ENCODE data around the gene PDCL2. TPM values are rescaled to one million over a fixed set of nuclear protein-coding genes. Genes with fewer than 3 reads are reported as not detected.
"Not testable (repeated sequence)": the region's sequence is repeated elsewhere in the genome, so short reads cannot be mapped to it uniquely, and the experiment has no call there.

Gene PDCL2
- total and polyA plus RNA-seq, 2 donors, result not detected

- no peak overlapping the region for H3K4me3 ChIP-seq (ENCODE audit: low read depth, low read length)
- no peaks in the 10 kb centered on the region for H3K4me1 ChIP-seq (ENCODE audit: insufficient read depth)
- 88% methylated on average over 3 of the region's 3 CpGs for WGBS
- H3K36me3 ChIP-seq (ENCODE audit: insufficient read depth), result no peaks in the 10 kb centered on the region
- H3K27ac ChIP-seq (ENCODE audit: low read depth), result no peak overlapping the region
- no peak for DNase-seq (ENCODE audit: extremely low spot score)
Observed at GRCh38 chr4:55612341-55612740, 20.3 kb upstream of the PDCL2 start.

- Histone ChIP-seq H3K27ac (ENCODE audit: low read depth) (no peak overlapping the region), H3K36me3 (ENCODE audit: insufficient read depth) (no peaks in the 10 kb centered on the region), H3K4me1 (ENCODE audit: insufficient read depth) (no peaks in the 10 kb centered on the region), H3K4me3 (ENCODE audit: low read depth, low read length) (no peak overlapping the region)
- 88% methylated on average over 3 of the region's 3 CpGs for WGBS
- DNase-seq (ENCODE audit: extremely low spot score), result no peak
Observed at GRCh38 chr4:55611358-55612059, 19.5 kb upstream of the PDCL2 start.

- Histone ChIP-seq H3K4me3 (ENCODE audit: low read depth, low read length) (no peak overlapping the region), H3K27ac (ENCODE audit: low read depth) (no peak overlapping the region), H3K36me3 (ENCODE audit: insufficient read depth) (no peaks in the 10 kb centered on the region), H3K4me1 (ENCODE audit: insufficient read depth) (no peaks in the 10 kb centered on the region)
- WGBS, result 88% methylated on average over 2 of the region's 2 CpGs
- no peak for DNase-seq (ENCODE audit: extremely low spot score)
Observed at GRCh38 chr4:55610381-55610780, 18.3 kb upstream of the PDCL2 start.

- WGBS, result 55% methylated on average over 6 of the region's 6 CpGs
- no peak overlapping the region for H3K27ac ChIP-seq (ENCODE audit: low read depth)
- no peaks in the 10 kb centered on the region for H3K36me3 ChIP-seq (ENCODE audit: insufficient read depth)
- no peaks in the 10 kb centered on the region for H3K4me1 ChIP-seq (ENCODE audit: insufficient read depth)
- no peak for DNase-seq (ENCODE audit: extremely low spot score)
- no peak overlapping the region for H3K4me3 ChIP-seq (ENCODE audit: low read depth, low read length)
Observed at GRCh38 chr4:55609393-55609866, 17.4 kb upstream of the PDCL2 start.

GRCh38 chr4:55608591-55608990 is 16.5 kb upstream of the PDCL2 start:
- Histone ChIP-seq H3K4me1 (ENCODE audit: insufficient read depth) (no peaks in the 10 kb centered on the region), H3K36me3 (ENCODE audit: insufficient read depth) (no peaks in the 10 kb centered on the region), H3K4me3 (ENCODE audit: low read depth, low read length) (no peak overlapping the region), H3K27ac (ENCODE audit: low read depth) (no peak overlapping the region)
- no peak for DNase-seq (ENCODE audit: extremely low spot score)
- WGBS, result 70% methylated on average over 1 of the region's 1 CpG

GRCh38 chr4:55604996-55605395 is 13.0 kb upstream of the PDCL2 start:
- WGBS, result 79% methylated on average over 7 of the region's 7 CpGs
- H3K4me1 ChIP-seq (ENCODE audit: insufficient read depth), result no peaks in the 10 kb centered on the region
- no peak for DNase-seq (ENCODE audit: extremely low spot score)
- H3K36me3 ChIP-seq (ENCODE audit: insufficient read depth), result no peaks in the 10 kb centered on the region
- no peak overlapping the region for H3K27ac ChIP-seq (ENCODE audit: low read depth)
- H3K4me3 ChIP-seq (ENCODE audit: low read depth, low read length), result no peak overlapping the region

GRCh38 chr4:55600640-55601039 is 8.6 kb upstream of the PDCL2 start:
- no peak overlapping the region for H3K27ac ChIP-seq (ENCODE audit: low read depth)
- H3K4me3 ChIP-seq (ENCODE audit: low read depth, low read length), result no peak overlapping the region
- no peaks in the 10 kb centered on the region for H3K4me1 ChIP-seq (ENCODE audit: insufficient read depth)
- DNase-seq (ENCODE audit: extremely low spot score), result no peak
- no peaks in the 10 kb centered on the region for H3K36me3 ChIP-seq (ENCODE audit: insufficient read depth)

GRCh38 chr4:55598641-55599040 is 6.6 kb upstream of the PDCL2 start:
- Histone ChIP-seq H3K4me3 (ENCODE audit: low read depth, low read length) (no peak overlapping the region), H3K27ac (ENCODE audit: low read depth) (no peak overlapping the region), H3K4me1 (ENCODE audit: insufficient read depth) (no peaks in the 10 kb centered on the region), H3K36me3 (ENCODE audit: insufficient read depth) (no peaks in the 10 kb centered on the region)
- no peak for DNase-seq (ENCODE audit: extremely low spot score)
- WGBS, result 84% methylated on average over 2 of the region's 2 CpGs

GRCh38 chr4:55588160-55588559 is 3.9 kb downstream of the PDCL2 start:
- WGBS, result 90% methylated on average over 2 of the region's 2 CpGs
- Histone ChIP-seq H3K27ac (ENCODE audit: low read depth) (no peak overlapping the region), H3K4me1 (ENCODE audit: insufficient read depth) (no peaks in the 10 kb centered on the region)

GRCh38 chr4:55582773-55583172 is 9.3 kb downstream of the PDCL2 start:
- not testable (repeated sequence) for H3K4me3 ChIP-seq (ENCODE audit: low read depth, low read length); H3K36me3 ChIP-seq (ENCODE audit: insufficient read depth); H3K4me1 ChIP-seq (ENCODE audit: insufficient read depth); H3K27ac ChIP-seq (ENCODE audit: low read depth); DNase-seq (ENCODE audit: extremely low spot score)
- WGBS, result 83% methylated on average over 2 of the region's 2 CpGs

More at GRCh38 chr4:55588160-55588559, 3.9 kb downstream of the PDCL2 start:
- no peak for DNase-seq (ENCODE audit: extremely low spot score)
- Histone ChIP-seq H3K36me3 (ENCODE audit: insufficient read depth) (no peaks in the 10 kb centered on the region), H3K4me3 (ENCODE audit: low read depth, low read length) (no peak overlapping the region)

- H3K36me3 ChIP-seq (ENCODE audit: insufficient read depth), result no peaks in the 10 kb centered on the region
- no peak overlapping the region for H3K4me3 ChIP-seq (ENCODE audit: low read depth, low read length)
- no peak overlapping the region for H3K27ac ChIP-seq (ENCODE audit: low read depth)
- no peak for DNase-seq (ENCODE audit: extremely low spot score)
- no peaks in the 10 kb centered on the region for H3K4me1 ChIP-seq (ENCODE audit: insufficient read depth)
Observed at GRCh38 chr4:55578341-55579010, 13.6 kb downstream of the PDCL2 start.

- H3K27ac ChIP-seq (ENCODE audit: low read depth), result no peak overlapping the region
- H3K4me1 ChIP-seq (ENCODE audit: insufficient read depth), result no peaks in the 10 kb centered on the region
- 69% methylated on average over 1 of the region's 1 CpG for WGBS
- DNase-seq (ENCODE audit: extremely low spot score), result no peak
- H3K36me3 ChIP-seq (ENCODE audit: insufficient read depth), result no peaks in the 10 kb centered on the region
- H3K4me3 ChIP-seq (ENCODE audit: low read depth, low read length), result no peak overlapping the region
Observed at GRCh38 chr4:55575513-55575912, 16.5 kb downstream of the PDCL2 start.

GRCh38 chr4:55574252-55574651 is 17.8 kb downstream of the PDCL2 start:
- H3K27ac ChIP-seq (ENCODE audit: low read depth), result no peak overlapping the region
- H3K4me3 ChIP-seq (ENCODE audit: low read depth, low read length), result no peak overlapping the region
- no peaks in the 10 kb centered on the region for H3K4me1 ChIP-seq (ENCODE audit: insufficient read depth)
- WGBS, result 66% methylated on average over 1 of the region's 1 CpG
- H3K36me3 ChIP-seq (ENCODE audit: insufficient read depth), result no peaks in the 10 kb centered on the region
- DNase-seq (ENCODE audit: extremely low spot score), result no peak

GRCh38 chr4:55571806-55572205 is 20.2 kb downstream of the PDCL2 start:
- DNase-seq (ENCODE audit: extremely low spot score), result no peak
- Histone ChIP-seq H3K27ac (ENCODE audit: low read depth) (no peak overlapping the region), H3K36me3 (ENCODE audit: insufficient read depth) (no peaks in the 10 kb centered on the region), H3K4me3 (ENCODE audit: low read depth, low read length) (no peak overlapping the region), H3K4me1 (ENCODE audit: insufficient read depth) (no peaks in the 10 kb centered on the region)
- 72% methylated on average over 3 of the region's 3 CpGs for WGBS

Data from urinary bladder (tissue), 4 donors.